NCI-H524 (cell line): ENCODE data around the gene RCC2.
A peak's percentile ranks its signal among the peaks of the same experiment; 100 is the strongest.
"Not testable (repeated sequence)": the region's sequence is repeated elsewhere in the genome, so short reads cannot be mapped to it uniquely, and the experiment has no call there.

ENCODE experiments used
- DNase-seq, 2 experiments: peaks; one replicate each; lab custom pipeline; 2025; lab: John Stamatoyannopoulos, UW

The RCC2 gene

GRCh38 chr1:17439250-17440073 lies at the start of gene RCC2:
Gene RCC2, minus strand, starts transcription at chr1:17439677. Its CDS starts 1,163 bp downstream, at chr1:17438514.
- DNase-seq, result peak; percentile 20 to 64

DNA sequence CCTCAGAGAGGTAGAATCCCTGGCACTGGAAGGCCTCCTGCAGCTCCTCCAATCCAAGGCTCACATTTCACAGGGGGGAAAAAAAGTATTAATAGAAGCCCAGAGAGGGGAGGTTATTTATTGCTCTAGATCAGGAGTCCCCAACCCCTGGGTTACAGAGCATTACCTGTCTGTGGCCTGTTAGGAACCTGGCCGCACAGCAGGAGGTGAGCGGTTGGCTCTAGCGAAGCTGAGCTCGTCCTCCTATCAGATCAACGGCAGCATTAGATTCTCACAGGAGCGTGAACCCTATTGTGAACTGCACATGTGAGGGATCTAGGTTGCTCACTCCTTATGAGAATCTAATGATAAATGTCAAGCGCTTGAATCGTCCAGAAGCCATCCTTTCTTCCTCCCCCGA lies 46.8 kb upstream of the RCC2 start:
- DNase-seq, result no peak

DNA sequence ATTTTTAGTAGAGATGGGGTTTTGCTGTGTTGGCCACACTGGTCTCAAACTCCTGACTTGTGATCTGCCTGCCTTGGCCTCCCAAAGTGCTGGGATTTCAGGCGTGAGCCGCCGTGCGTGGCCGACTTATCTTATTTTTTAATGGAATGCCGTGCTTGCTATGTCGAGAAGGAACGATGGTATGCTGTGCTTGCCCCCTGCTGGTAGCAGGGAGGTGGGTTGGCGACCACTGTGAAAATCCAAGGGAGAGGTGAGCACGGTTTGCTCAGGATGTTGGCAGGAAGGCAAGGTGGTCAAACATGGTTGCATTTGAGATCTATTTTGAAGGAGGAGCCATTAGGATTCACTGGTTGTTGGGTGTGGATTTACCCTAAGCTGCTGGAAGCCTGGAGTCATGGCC lies 45.8 kb upstream of the RCC2 start:
- DNase-seq, result peak in 1 of 2 experiments; percentile 7

DNA sequence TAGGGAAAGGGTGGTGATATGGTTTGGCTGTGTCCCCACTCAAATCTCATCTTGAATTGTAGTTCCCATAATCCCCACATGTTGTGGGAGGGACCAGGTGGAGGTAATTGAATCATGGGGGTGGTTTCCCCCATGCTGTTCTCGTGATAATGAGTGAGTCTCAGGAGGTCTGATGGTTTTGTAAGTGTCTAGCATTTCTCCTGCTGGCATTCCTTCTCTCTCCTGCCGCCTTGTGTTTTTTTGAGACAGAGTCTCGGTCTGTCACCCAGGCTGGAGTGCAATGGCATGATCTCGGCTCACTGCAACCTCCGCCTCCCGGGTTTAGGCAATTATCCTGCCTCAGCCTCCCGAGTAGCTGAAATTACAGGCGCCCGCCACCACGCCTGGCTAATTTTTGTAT lies 42.5 kb upstream of the RCC2 start:
- DNase-seq, result not testable (repeated sequence)

DNA sequence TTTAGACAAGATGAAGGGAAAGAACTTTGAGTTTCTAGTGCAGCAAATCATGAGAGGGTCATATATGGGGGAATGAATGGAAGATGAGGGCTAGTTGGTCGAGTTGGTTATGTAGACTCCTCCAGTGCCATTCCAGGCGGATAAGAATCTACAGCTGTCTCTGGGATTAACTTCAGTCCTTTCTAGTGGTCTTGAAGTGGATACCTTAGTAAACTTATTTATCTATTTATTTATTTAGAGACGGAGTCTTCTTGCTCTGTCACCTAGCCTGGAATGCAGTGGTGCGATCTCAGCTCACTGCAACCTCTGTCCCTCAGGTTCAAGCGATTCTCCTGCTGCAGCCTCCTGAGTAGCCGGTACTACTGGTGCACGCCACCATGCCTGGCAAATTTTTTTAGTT lies 41.4 kb upstream of the RCC2 start:
- no peak for DNase-seq

DNA sequence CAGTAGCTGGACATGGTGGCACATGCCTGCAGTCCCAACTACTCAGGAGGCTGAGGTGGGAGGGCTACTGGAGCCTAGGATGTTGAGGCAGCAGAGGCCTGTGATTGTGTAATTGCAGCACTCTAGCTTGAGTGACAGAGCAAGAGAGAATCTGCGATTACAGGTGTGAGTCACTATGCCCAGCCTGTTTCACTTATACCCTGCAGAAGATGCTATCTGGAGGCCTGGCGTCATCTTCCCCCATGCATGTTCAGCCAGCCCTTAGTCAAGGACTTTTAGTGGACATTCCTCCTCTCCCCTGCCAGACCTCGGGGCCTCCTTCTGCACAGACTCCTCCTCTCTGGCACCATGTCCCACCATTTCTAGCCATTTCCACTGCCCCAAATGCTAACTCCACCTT lies 36.3 kb upstream of the RCC2 start:
- DNase-seq, result no peak

DNA sequence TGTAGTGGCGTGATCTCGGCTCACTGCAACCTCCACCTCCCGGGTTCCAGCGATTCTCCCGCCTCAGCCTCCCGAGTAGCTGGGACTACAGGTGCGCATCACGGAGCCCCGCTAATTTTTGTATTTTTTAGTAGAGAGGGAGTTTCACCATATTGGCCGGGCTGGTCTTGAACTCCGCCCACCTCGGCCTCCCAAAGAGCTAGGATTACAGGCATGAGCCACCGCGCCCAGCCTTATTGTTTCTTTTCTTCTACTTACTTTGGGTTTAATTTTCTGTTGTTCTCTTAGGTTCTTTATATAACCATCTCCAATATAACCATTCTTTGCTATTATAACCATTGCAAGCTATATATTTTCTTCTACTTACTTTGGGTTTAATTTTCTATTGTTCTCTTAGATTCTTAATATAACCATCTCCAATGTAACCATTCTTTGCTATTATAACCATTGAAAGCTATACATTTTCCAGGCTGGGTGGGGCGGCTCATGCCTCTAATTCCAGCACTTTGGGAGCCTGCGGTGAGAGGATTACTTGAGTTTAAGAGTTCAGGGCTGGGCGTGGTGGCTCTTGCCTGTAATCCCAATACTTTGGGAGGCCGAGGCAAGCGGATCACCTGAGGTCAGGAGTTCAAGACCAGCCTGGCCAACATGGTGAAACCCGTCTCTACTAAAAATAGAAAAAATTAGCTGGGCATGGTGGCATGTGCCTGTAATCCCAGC lies 35.5 kb upstream of the RCC2 start:
- DNase-seq, result not testable (repeated sequence)

GRCh38 chr1:17472814-17473213 lies 33.3 kb upstream of the RCC2 start:
- DNase-seq, result no peak

- DNase-seq, result no peak
Observed at GRCh38 chr1:17471393-17471792, 31.9 kb upstream of the RCC2 start.

DNA sequence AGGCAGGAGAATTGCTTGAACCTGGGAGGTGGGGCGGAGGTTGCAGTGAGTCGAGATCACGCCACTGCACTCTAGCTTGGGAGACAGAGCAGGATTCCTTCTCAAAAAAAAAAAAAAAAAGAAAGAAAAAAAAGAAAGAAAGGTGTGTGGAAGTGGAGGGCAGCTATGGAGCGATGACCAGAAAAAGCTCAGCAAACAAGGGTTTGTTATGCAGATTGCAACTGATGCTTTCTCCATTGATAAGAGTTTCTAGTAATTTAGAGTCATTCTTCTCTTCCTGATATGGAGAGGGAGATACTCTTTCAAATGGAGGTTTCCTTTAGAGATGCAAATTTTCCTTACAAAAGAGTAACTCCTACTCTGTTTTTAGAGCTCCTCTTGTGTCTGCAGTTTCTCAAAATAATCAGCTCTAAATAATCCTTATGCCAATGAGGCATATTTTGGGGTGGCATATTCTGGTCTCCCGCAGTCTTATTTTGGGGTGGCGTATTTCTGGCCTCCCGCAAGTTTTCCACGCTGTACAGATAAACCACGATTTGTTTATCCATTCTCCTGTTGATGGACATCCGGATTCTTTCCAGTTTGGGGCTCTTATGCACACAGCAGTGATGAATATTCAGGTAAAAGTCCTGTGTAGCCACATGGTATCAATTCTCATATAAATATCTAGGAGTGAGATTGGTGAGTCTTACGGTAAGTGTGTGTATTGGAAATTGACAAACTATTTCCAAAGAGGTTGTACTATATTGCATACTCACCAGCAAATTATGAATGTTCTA lies 30.7 kb upstream of the RCC2 start:
- no peak for DNase-seq

DNA sequence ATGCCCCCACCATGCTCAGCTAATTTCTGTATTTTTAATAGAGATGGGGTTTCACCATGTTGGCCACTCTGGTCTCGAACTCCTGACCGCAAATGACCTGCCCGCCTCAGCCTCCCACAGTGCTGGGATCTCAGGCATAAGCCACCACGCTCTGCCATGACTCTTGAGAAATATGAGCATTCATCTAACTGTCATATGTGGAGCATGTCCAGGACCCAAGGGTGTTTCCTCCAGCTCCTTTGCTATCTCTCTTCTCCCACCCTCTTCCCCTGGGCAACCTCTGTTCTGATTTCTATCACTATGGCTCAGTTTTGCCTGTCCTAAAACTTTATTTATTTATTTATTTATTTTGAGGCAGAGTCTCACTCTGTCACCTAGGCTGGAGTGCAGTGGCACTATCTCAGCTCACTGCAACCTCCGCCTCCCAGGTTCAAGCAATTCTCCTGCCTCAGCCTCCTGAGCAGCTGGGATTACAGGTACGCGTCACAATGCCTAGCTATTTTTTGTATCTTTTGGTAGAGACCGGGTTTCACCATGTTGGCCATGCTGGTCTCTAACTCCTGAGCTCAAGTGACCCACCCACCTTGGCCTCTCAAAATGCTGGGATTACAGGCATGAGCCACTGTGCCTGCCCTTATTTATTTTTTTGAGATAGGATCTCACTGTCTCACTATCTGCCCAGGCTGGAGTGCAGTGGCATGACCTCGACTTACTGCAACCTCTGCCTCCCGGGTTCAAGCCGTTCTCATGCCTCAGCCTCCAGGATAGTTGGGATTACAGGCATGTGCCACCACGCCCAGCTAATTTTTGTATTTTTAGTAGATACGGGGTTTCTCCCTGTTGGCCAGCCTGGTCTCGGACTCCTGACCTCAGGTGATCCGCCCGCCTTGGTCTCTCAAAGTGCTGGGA lies 29.1 kb upstream of the RCC2 start:
- DNase-seq, result not testable (repeated sequence)

GRCh38 chr1:17466359-17466758 lies 26.9 kb upstream of the RCC2 start:
- DNase-seq, result no peak

GRCh38 chr1:17465228-17465627 lies 25.8 kb upstream of the RCC2 start:
- DNase-seq, result no peak

DNA sequence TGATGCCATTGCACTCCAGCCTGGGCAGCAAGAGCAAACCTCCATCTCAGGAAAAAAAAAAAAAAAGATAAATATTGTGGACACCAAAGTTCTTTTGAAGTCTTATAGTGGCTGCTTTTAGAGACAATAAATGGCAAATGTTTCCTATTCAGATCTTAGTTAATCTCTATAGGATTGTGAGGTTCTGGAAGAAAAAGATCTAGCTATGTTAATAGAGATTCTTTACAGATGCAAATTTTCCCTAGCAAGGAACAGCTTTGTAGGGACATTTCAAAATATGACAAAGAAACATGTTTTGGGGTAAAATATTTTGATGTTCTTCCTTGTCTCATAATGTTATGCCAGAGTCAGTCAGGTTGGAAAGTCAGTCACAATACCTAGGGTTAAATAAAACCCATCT lies 24.5 kb upstream of the RCC2 start:
- no peak for DNase-seq

GRCh38 chr1:17462669-17463068 lies 23.2 kb upstream of the RCC2 start:
- DNase-seq, result no peak

DNA sequence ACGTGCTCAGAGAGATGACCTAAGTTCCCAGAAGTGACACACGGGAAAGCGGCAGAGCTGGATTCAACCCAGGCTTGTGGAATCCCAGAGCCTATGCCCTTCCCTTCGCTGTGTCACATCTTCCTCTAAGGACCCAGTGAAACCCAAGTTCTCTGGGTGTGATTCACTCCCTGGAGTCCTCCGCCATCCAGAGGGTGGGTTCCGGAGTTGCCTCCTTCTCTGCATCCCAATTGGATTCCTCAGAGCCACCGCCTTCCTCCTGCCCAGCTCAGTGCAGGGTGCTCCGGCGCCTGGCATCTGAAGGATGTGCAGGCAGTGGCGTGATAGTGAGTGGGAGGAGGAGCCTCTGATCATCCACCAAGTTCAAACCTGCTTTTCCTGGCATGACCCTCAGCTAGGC lies 20.7 kb upstream of the RCC2 start:
- no peak for DNase-seq

- no peak for DNase-seq
Observed at GRCh38 chr1:17458794-17459193, 19.3 kb upstream of the RCC2 start.

DNA sequence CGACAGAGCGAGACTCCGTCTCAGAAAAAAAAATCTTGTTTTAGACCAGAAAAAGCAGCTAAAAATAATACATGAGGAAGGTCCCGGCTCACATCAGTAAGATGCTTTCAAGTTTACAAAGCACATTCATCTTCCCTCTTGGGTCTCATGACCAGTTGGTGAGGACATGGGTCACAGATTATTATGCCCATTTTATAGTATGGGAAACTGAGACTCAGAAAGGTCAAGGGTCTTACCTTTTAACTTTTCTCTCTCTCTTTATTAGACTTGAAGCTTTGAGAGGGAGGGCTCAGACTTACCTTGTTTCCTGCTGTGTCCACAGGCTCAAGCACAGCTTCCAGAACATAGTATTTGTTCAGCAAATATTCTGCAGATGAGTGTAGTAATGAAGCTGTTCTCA lies 13.2 kb upstream of the RCC2 start:
- no peak for DNase-seq

GRCh38 chr1:17452203-17452602 lies 12.7 kb upstream of the RCC2 start:
- not testable (repeated sequence) for DNase-seq

DNA sequence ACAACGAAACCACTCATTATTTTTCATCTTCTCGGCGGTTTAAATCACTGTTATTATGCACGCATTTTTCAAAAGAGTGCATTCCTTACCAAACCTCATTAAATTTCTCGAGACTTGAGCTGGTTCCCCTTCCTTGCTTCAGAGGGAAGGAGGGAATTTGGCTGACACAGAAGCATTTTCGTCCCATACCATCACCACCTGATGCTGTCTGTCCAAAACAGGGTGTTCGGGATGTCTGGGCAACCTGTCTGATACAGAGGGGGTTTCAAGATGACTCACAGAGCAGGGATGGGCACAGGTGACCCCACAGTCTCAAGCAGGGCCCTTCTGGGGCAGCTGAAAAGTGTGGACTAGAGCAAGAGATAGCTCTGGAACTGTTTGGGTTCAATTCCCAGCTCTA lies 12.3 kb upstream of the RCC2 start:
- no peak for DNase-seq

DNA sequence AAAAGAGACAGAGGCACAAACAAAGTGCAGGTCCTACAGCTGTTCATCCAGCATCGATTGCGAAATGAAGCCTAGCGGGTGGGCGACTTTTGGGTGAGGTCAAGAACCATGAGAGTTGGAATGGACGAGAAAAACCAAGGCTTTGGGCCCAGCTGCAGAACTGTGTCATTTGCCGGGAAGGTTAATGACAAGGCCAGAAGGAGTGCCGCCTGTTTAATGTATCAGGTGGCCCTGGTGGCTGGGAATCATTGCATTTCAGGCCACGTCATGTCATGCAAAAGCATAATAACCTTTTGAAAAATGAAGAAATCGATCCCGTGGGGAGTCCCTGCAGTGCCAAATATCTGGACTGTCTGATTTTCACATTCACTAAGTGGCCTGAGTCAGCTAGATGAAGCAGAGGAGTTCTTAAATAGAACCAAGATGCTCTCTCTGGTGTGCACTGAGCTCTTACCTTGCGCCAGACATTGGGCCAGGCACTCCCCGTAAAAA lies 8.1 kb upstream of the RCC2 start:
- DNase-seq, result no peak
